Left lung (tissue), 10 donors: ENCODE measurements around the gene TRIP10. TPM values are rescaled to one million over a fixed set of nuclear protein-coding genes. Genes with fewer than 3 reads are reported as not detected.
A peak's percentile ranks its signal among the peaks of the same experiment; 100 is the strongest.

Source experiments
- ATAC-seq: fragments of 200-7000 bp; cut with Tn5 transposase; one replicate; pipeline ENCODE4 v1.9.1; 2020; ENCODE audit warnings: moderate library complexity
- DNase-seq, 4 donors: peaks; one replicate each; pipeline ENCODE4 v3.0.0-alpha.2; 2013 to 2020
- H3K27ac ChIP-seq, 2 donors: fragments of 200-600 bp; sonication (generic) in 1 of 2; one replicate each; pipeline versions ENCODE4 v1.5.0 to v1.8.0; 2020 to 2021
- H3K27me3 ChIP-seq, 2 donors: fragments of 200-600 bp; sonication (generic) in 1 of 2; one replicate each; pipeline versions ENCODE4 v1.5.0 to v1.8.0; 2020 to 2021
- H3K36me3 ChIP-seq, 2 donors: fragments of 200-600 bp; sonication (generic) in 1 of 2; one replicate each; pipeline versions ENCODE4 v1.5.0 to v1.8.0; 2020 to 2021
- H3K4me1 ChIP-seq, 2 donors: fragments of 200-600 bp; one replicate each; pipeline ENCODE4 v1.8.0; 2021
- H3K4me3 ChIP-seq, 2 donors: fragments of 200-600 bp; sonication (generic) in 1 of 2; one replicate each; pipeline versions ENCODE4 v1.5.0 to v1.8.0; 2020 to 2021; ENCODE audit warnings: mild to moderate bottlenecking in 1 of 2
- H3K9me3 ChIP-seq, 2 donors: fragments of 200-600 bp; sonication (generic) in 1 of 2; one replicate each; pipeline versions ENCODE4 v1.5.0 to v1.8.0; 2020 to 2021
- CTCF ChIP-seq, 2 donors: fragments of 200-600 bp; sonication (generic) in 1 of 2; IDR thresholded peaks; one replicate each; pipeline versions ENCODE4 v1.5.0 to v1.8.0; 2021; ENCODE audit warnings: antibody characterized with exemption in 2 of 2
- intact Hi-C, 2 donors: fragments of 100-400 bp; cut with DNase I; formaldehyde crosslinking; loops; one replicate each; pipeline versions ENCODE4 v1.11.2 to v1.14.2; 2022
- polyA plus RNA-seq, 6 donors: library from polyadenylated mRNA; unstranded; fragments of 120-200 nt; gene quantifications; one replicate each; pipeline ENCODE4 v1.2.1, GENCODE V29; 2013; ENCODE audit not compliant: insufficient read length in 6 of 6
- total RNA-seq, 2 donors: library from RNA; stranded (reverse); fragmentation: NEBNext Ultra II Directional; extraction: Animal tissue kit (Norgen Biotek cat#: 25700); gene quantifications; one replicate each; pipeline ENCODE4 v1.2.1, GENCODE V29; 2021
- donor health status: DM: no; HTN: yes; CAD: no.
- donor health status: DM: no; HTN: no; CAD: no.

Gene TRIP10
- total and polyA plus RNA-seq, 8 donors, result 62.3 to 120 (median 92.8) TPM

DNA sequence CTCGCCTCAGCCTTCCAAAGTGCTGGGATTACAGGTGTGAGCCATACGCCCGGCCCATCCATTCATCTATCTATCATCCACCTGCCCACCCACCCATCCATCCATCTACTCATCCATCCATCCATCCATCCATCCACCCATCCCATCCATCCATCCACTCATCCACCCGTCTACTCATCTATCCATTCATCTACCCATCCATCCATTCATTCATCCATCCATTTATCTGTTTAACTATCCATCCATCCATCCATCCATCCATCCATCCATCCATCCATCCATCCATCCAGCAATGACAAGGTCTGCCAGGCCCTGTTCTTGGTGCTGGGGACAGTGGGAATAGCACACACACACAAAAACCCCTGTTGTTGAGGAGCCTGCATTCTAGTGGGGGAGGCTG, 37.5 kb downstream of the TRIP10 start:
- no peak overlapping the region for H3K27ac ChIP-seq
- no peaks in the 10 kb centered on the region for H3K9me3 ChIP-seq
- no peaks in the 10 kb centered on the region for H3K27me3 ChIP-seq
- intact Hi-C loops, result no loop called here
- DNase-seq (no peak), ATAC-seq (no peak)
- peaks cover 0 to 5% of the 10 kb centered on the region in 2 donors for H3K36me3 ChIP-seq
- H3K4me1 ChIP-seq, result peaks cover 7 to 53% of the 10 kb centered on the region in 2 donors
- TF ChIP-seq CTCF (IDR thresholded peaks at IDR 0.05), result no peak
- no peak overlapping the region for H3K4me3 ChIP-seq

DNA sequence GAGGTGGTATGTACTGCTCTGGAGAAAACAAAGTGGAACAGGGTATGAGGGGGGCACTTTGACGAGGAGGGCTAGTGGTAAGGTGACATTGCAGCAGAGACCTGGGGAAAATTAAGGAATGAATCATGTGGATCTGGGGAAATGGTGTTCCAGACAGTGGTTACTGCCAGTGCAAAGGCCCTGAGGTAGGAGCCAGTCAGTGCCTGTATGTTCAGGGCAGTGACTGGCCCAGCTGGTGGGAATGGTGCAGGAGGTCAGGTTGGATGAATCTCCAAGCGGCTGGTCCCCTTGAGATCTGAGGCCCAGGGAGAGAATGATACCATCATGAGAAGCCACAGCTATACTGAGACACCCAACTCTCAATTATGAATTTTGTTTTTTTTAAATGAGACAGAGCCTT, 38.0 kb downstream of the TRIP10 start:
- peaks cover 0 to 5% of the 10 kb centered on the region in 2 donors for H3K36me3 ChIP-seq
- ATAC-seq, result no peak
- TF ChIP-seq CTCF (IDR thresholded peaks at IDR 0.05), result no peak
- no peaks in the 10 kb centered on the region for H3K9me3 ChIP-seq
- no peaks in the 10 kb centered on the region for H3K27me3 ChIP-seq
- H3K4me1 ChIP-seq, result peaks cover 7 to 52% of the 10 kb centered on the region in 2 donors
- no peak overlapping the region for H3K27ac ChIP-seq
- H3K4me3 ChIP-seq, result no peak overlapping the region
- no peak for DNase-seq
- intact Hi-C loops, result no loop called here

- Histone ChIP-seq H3K4me3 (no peak overlapping the region), H3K4me1 (peaks cover 7 to 60% of the 10 kb centered on the region in 2 donors), H3K27ac (peak overlapping the region in 1 of 2 donors; percentile 8), H3K9me3 (no peaks in the 10 kb centered on the region), H3K27me3 (no peaks in the 10 kb centered on the region), H3K36me3 (peaks cover 0 to 5% of the 10 kb centered on the region in 2 donors)
- TF ChIP-seq CTCF (IDR thresholded peaks at IDR 0.05), result no peak
- intact Hi-C loops, result no loop called here
- ATAC-seq (no peak), DNase-seq (no peak)
Measured at GRCh38 chr19:6778386-6778785, 38.9 kb downstream of the TRIP10 start.

- no peak for ATAC-seq
- DNase-seq, result no peak
Measured at GRCh38 chr19:6779206-6779605, 39.7 kb downstream of the TRIP10 start.

GRCh38 chr19:6787393-6787792, 47.9 kb downstream of the TRIP10 start:
- intact Hi-C loops, result no loop called here
- DNase-seq, result no peak
- H3K4me1 ChIP-seq, result peaks cover 0 to 8% of the 10 kb centered on the region in 2 donors
- H3K27me3 ChIP-seq, result no peaks in the 10 kb centered on the region
- H3K9me3 ChIP-seq, result no peaks in the 10 kb centered on the region
- H3K4me3 ChIP-seq, result no peak overlapping the region
- no peak for ATAC-seq
- no peak for TF ChIP-seq CTCF (IDR thresholded peaks at IDR 0.05)
- H3K36me3 ChIP-seq, result peaks cover 0 to 17% of the 10 kb centered on the region in 2 donors
- no peak overlapping the region for H3K27ac ChIP-seq

More at GRCh38 chr19:6779206-6779605, 39.7 kb downstream of the TRIP10 start:
- no peak overlapping the region for H3K27ac ChIP-seq
- H3K4me3 ChIP-seq, result no peak overlapping the region
- H3K9me3 ChIP-seq, result no peaks in the 10 kb centered on the region
- no peaks in the 10 kb centered on the region for H3K27me3 ChIP-seq
- peaks cover 0 to 5% of the 10 kb centered on the region in 2 donors for H3K36me3 ChIP-seq
- TF ChIP-seq CTCF (IDR thresholded peaks at IDR 0.05), result no peak
- intact Hi-C loops, result no loop called here
- H3K4me1 ChIP-seq, result peaks cover 7 to 60% of the 10 kb centered on the region in 2 donors
